COR-L47 (cell line): Measurements from ENCODE around the gene EPHA2.
"Not testable (repeated sequence)": the region's sequence is repeated elsewhere in the genome, so short reads cannot be mapped to it uniquely, and the experiment has no call there.

Experiments
- DNase-seq: peaks from one replicate; lab custom pipeline; 2025; lab: John Stamatoyannopoulos, UW

EPHA2 gene

DNA sequence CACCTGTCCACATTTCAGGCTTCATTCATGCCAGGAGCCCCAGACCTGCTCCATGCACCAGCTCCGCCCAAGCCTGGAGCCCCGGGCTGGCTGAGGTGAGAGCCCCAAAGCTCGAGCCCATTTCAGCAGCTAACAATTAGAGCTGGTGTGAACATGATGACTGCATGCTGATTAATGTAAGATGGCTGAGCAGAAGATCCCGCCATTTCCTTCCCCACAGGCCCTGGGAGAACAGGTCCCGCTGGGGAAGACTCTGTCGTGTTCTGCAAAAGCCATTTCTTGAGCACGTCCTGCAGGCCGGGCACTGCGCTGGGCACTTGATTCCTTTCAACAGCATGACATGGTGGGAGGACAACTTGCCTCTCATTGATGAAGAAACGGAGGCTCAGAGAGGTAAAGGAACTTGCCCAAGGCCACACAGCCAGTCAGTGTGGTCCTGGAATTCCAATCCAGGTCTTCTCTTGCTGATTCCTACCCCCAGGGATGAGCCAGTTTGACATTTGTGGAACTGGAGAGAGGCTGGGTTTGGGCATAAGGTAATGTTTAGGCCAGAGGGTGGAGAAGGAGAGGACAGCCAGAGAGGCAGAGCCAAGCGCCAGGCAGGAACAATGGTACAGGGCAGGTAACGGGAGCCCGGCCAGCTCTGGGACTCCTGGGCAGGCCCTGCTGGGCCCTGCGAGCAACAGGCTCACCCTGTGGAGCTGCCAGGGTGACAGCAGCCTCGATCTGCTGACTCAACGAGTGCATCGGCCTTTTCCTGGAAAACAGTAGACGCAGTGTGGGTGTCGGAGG is 28.1 kb upstream of the EPHA2 start:
- no peak for DNase-seq

GRCh38 chr1:16183179-16183578 is 27.3 kb upstream of the EPHA2 start:
- DNase-seq = no peak

DNA sequence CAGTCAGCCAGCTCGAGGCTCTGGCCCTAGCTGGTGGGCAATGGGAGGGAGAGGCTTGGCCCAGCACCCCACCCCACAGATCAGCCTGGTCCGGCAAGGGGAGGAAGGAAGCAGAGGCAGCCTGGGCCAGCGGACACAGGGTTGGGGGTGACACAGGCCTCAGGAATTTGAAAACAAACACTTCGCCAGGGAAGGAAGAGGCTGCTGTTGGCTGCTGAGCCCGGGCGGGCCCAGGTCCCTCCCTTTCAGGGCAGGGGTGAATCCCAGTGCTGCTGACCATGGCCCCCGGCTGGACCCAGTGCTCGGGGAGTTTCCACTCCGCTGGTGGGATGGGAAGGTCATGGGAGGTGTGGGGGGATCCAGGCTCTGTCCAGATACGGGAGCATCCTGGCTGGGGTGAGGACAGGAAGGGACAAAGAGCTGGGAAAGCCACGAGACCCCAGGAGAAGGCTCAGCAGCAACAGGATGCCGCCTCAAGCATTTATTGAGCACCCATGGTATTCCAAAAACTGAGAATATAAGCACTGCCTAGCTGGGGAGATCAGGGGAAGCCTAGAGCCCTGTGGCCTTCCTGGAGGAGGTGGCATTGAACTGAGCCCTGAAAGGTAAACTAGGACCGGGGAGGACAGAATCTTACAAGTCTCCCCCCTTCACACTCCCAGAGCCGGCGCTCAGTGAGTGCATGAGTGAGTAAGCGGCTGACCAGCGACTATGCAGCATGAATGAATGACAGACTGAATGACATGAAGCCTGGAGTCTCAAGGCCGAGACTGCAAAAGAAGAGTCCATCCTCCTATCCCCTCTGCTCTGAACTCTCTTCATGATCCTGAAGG is 26.2 kb upstream of the EPHA2 start:
- DNase-seq = no peak

GRCh38 chr1:16180291-16180824 is 24.5 kb upstream of the EPHA2 start:
- no peak for DNase-seq

- no peak for DNase-seq
These were observed 23.0 kb upstream of the EPHA2 start for GRCh38 chr1:16178596-16179497.

GRCh38 chr1:16177306-16177705 is 21.4 kb upstream of the EPHA2 start:
- DNase-seq = no peak

- no peak for DNase-seq
These were observed 20.8 kb upstream of the EPHA2 start for GRCh38 chr1:16176653-16177052.

- DNase-seq = no peak
These were observed 20.0 kb upstream of the EPHA2 start for GRCh38 chr1:16175610-16176553.

DNA sequence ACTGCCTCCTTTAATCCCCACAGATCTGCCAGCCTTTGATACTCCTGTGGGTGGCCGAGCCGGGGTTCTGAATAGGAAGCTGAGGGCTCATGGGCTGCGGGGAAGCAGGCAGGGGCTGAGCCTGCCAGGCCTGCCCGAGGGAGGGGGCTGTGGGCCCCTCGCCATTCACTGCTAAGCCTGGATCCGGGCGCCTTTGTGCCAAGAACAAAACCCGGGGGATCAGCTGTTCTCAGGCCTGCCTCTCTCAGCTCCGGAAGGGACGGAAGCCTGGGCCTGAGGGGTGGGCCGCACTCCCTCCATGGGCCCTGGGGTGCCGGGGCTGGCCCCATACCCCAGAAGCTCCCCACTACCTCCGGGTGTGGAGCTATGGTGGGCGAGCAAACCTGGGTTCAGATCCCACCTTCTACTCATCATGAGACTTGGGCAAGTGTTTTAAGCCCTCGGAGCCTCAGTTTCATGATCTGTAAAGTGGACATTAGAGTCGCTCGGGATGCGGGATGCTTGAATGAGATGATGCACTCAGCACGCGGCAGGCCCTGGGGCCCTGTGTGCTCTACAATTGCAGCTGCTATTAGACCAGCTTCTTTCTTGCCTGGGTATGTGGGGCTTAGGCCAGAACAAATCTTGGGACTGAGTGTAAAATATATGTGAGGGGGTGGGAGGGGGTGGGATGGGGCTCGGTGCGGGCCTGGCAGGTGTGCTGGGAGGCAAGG is 19.2 kb upstream of the EPHA2 start:
- no peak for DNase-seq

DNA sequence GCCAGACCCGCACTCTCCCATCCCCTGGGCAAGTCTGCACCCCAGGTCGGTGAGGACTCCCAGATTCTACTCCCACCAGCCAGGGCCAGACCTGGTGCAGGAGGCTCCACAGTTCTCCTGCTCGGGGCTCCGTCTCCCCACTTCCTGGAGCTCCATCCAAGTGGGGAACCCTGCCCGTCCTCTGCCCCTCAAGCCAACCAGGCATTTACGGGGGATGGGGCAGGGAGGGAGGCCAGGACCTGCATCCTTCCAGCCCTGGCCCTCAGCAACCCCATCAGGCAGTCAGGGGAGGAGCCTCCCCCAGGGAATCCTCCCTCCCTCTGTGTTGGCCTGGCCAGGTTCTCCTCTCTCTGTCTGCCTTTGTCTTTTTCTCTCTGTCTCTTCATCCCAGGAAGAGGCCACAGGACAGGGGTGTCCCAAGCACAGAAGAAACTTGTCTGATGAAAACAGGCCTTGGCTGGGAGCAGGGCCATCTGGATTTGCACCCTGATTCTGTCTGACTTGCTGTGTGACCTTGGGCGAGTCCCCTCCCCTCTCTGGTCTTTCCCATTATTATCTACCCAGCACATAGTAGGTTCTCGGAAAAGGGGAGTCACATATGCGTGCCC is 18.5 kb upstream of the EPHA2 start:
- no peak for DNase-seq

- no peak for DNase-seq
These were observed 17.8 kb upstream of the EPHA2 start for GRCh38 chr1:16173447-16174260.

DNA sequence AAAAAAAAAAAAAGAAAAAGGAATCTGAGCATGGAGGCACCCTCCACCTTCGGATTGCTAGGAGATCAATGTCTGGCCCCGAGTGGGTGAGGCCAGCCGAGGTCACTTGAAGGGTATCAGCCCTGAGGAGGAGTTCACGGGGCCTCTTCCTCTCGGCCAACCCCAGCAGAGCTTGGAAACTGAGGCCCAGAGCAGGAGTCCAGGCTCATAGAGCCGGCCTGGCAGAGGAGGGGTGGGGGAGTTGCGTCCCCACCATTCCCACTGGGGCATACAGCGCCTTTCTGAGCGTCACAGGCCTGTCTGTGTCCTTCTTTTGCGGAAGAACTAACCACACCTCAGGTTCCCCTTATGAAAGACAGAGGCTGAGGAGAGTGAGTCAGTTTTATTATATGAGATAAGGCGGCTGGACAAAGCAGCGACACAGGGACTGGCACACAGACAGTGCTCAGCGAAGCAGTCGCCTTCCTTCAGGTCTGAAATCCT is 17.1 kb upstream of the EPHA2 start:
- no peak for DNase-seq

GRCh38 chr1:16172218-16172830 is 16.5 kb upstream of the EPHA2 start:
- DNase-seq = no peak

- DNase-seq = no peak
These were observed 15.7 kb upstream of the EPHA2 start for GRCh38 chr1:16171314-16172151.

DNA sequence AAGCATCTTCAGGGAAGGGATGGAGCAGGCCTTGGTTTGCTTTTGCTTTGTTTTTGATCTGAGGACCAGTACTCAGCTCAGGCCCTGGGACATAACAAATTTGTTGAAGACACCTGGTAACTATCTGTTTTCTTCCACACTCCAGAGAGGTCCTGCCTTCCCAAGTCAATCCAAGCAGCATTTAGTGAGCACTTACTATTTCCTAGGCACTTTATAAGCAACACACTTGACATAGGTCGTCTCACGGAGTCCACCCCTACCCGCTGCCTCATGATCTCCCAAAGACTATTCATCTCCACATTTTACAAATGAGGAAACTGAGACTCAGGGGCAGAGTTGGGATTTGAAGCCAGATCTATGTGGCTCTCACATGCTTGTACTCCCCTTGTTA is 14.4 kb upstream of the EPHA2 start:
- DNase-seq = no peak

DNA sequence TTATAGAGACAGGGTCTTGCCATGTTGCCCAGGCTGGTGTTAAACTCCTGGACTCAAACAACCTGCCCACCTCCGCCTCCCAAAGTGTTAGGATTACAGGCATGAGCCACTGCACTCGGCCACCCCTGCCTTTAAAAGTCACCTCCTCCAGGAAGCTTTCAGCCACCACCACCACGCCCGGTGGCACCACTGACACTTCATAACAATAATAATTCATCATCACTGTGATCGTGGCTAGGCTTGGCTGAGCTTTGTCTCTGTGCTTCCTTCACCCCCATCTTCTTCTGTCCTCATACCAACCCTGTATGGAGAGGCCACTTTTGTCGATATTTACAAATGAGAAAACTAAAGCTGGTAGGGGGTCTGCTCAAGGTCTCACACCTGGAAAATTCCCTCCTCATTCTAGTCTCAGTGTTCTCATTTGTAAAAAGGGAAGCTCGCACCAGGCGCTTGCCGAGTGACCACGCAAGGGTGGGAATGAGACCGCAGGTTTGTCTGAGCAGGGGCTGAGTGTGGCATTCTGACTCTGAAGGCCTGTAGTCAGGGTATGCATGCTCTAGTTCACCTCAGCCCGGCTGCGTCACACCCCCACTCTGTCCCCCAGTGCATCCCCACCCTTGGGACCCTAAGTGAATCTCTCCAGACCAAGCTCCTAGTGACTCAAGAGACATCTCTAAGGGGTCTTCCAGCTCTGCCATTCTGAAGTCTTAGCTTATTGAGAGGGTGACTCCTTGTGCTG is 12.9 kb upstream of the EPHA2 start:
- DNase-seq = no peak

DNA sequence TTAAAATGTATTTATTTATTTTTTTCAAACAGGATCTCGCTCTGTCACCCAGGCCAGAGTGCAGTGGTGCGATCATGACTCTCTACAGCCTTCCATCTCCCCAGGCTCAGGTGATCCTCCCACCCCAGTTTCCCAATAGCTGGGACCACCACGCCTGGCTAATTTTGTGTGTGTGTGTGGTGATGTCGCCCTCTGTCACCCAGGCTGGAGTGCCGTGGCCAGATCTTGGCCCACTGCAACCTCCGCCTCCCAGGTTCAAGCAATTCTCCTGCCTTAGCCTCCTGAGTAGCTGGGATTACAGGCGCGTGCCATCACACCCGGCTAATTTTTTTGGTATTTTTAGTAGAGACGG is 12.3 kb upstream of the EPHA2 start:
- DNase-seq = not testable (repeated sequence)
